Measurements from ENCODE around the gene COTL1.

COTL1 gene

DNA sequence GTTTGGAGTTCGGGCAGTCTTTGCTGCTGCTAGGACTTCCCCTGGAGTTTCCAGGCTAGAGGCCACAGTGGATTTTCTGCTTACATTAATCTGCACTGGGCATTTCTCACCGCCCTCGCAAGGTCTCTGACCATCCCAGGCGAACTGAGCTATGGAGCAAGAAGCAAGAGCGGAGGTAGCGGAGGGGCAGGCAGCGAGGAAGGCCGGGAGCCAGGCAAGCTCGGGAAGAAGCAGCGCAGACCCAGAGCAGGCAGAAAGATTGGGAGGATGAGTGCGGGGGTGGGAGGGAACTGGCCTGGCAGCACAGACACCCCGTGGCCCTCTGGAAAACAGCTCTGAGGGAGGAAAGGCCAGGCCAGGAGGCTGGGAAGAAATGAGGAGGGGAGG, 3.8 kb downstream of the COTL1 start:
- peak; percentile 38 to 75 for DNase-seq

DNA sequence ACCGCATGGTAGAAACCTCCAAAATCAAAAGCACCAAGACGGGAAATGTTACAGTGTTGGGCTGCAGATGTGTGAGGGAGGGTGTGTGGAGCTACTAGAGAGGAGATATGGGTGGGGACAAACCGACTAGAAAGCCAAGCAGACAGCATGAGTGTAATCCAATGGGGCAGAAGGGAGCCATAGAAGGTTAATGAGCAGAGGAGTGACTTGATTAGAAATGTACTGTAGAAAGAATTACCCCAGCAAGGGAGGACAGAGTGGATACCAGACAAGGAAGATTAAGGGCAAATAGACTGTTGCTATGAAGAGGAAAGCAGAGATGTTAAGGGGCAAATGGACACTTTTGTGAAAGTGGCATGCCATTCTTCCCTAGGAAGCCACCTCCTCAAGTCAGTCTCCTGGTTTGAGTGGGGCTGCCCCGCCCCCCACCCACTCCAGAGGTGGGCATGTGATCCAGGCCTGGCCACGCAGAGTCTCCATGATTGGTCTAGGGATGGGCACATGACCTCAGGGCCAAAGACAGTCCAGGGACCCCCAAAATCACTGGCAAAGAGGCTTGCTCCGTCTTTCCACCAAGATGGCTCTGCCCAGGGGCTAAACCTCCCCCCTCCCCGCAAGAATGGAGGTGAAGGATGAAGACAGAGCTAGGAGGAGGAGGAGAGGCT, 4.3 kb downstream of the COTL1 start:
- peak; percentile 59 to 88 for DNase-seq

GRCh38 chr16:84612686-84613085, 5.2 kb downstream of the COTL1 start:
- no peak for DNase-seq

GRCh38 chr16:84611041-84611440, 6.8 kb downstream of the COTL1 start:
- DNase-seq = peak; percentile 32 to 54

GRCh38 chr16:84610376-84610775, 7.5 kb downstream of the COTL1 start:
- no peak for DNase-seq

- no peak for DNase-seq
Measured at GRCh38 chr16:84609563-84610177, 8.2 kb downstream of the COTL1 start.

GRCh38 chr16:84608282-84608681, 9.6 kb downstream of the COTL1 start:
- no peak for DNase-seq

DNA sequence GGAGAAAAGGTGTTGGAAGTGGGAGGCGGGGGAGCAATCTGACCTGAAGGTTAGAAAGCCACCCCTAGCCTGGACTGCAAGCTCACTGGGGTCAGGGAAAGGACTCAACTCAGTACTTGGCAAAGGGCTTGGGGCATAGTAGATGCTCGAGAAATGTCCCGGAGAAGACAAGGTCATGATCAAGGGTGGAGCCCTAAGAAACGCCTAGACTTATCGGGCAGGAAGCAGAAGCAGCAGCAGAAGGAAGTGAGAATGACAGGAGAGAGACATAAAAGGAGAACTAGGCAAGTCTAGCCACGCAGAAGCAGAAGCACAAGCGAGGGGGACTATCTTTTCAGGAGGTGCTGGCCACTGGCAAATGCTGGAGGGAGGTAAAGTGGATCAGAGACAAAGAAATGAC, 10.2 kb downstream of the COTL1 start:
- DNase-seq = peak; percentile 81

- no peak for DNase-seq
Measured at GRCh38 chr16:84607061-84607460, 10.8 kb downstream of the COTL1 start.

GRCh38 chr16:84606081-84606875, 11.6 kb downstream of the COTL1 start:
- peak in 1 of 2 donors; percentile 51 for DNase-seq

DNA sequence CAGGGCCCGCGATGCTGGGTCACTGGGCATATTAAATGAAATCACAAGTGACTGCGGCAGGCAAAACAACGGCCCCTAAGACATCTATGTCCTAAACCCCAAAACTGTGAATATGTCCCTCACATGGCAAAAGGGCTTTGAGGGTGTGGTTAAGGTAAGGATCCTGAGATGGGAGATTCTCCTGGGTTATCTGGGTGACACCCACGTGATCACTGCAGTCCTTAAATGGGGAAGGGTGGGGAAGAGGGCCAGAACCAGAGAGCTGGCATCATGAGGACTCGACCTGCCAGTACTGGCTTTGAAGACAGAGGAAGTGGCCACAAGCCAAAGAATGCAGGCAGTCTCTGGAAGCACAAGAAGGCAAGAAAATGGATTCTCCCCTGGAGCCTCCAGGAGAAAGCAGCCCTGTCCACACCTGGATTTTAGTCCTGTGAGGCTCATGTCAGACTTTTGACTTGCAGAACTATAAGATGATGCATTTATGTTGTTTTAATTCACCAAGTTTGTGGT, 12.5 kb downstream of the COTL1 start:
- no peak for DNase-seq

DNA sequence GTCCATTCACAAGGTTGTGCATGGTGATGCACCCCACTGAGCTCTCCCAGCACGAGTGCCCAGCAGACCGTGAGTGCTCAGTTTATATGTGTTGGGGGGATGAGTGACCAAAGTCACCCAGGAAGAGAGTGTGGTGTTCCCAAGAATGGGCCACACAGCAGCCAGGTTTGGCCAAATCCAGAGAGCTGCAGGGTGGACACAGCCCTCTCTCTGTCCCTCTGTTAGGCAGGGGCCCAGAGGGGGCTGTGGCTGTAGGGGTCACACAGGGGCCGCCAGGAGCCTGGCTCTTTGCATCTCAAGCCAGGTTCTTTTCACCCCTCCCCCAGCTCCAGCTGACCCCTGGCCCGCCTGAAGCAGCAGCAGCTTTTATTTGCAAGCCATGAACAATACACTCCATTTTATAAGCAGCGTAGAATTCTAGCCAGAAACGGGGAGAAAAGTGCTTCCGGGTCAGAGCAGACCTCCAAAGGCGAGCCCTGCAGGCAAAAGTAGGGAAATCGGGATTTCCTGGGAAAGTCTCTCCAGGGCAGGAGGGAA, 13.3 kb downstream of the COTL1 start:
- no peak for DNase-seq

DNA sequence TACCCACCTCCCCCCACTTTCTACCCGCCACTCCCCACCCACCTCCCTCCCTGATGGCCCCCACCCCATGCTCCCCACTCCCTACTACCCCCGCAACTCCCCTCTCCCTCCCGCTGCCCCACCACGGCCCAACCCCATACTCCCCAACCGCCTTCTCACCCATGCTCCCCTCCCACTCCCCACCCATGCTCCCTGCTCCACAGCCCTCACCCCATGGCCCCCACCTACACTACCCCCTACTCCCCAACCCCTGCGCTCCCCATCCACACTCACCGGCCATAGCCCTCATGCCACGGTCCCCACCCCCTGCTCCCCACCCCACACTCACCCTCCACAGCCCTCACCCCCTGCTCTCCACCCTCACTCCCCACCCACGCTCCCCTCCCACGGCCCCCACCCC, 13.9 kb downstream of the COTL1 start:
- no peak for DNase-seq

- peak; percentile 94 for DNase-seq
Measured at GRCh38 chr16:84603140-84603816, 14.6 kb downstream of the COTL1 start.

- peak; percentile 72 to 80 for DNase-seq
Measured at GRCh38 chr16:84600343-84601229, 17.3 kb downstream of the COTL1 start.

GRCh38 chr16:84599521-84600202, 18.2 kb downstream of the COTL1 start:
- peak; percentile 95 to 97 for DNase-seq

DNA sequence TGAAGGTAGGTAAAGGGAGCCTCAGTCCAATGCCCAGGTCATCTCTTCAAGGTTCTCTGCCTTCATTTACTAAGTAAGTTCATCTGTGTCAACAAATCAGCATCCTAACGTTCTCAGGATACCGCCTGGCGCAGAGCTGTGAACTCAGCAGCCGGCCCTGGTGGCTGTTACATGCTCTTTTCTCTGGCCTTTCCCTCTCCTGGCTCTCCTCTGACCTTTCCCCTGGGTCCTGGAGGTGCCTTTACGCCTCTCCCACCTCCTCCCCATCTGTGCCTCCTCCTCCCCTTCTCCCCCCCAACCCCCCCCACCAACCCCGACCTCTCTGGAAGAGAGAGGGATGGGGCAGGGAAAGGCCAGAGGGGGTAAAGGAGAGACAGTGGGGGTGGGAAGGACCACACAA, 19.5 kb downstream of the COTL1 start:
- no peak for DNase-seq

DNA sequence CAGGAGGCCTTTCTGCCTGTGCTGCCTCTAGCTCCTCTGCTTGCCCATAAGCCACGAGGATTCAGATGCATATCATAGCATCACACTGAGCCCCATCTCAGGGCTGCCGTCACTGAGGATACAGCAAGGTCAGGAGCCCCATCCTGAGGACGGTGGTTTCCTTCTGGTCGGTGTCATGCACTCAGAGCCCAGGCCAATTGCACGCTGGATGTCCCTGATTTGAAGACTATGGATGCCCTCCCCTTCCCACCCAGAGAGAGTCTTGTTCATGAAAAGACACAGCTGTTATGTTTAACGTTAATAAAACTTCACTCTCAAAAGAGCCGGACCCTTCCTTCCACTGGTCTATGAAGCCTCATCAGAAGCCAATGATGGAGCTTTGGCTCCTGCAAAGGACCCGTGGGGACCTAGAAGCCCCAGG, 19.9 kb downstream of the COTL1 start:
- DNase-seq = no peak

DNA sequence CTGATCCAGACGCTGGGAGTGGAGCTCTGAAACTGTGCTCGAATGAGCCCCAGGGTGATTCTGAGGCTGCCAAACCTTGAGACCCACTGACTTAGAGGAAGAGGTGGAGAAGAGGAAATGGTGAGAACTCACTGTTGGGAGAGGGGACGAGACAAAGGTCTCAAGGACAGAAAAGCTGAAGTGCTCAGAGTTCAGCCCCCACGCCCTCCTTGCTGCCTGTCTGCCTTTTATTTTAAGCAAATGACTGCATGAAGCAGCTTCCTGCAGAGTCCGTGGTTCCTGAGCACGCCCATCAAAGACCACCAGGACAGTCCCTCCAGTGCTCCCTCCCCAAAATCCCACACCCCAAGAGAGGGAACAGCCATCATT, 20.4 kb downstream of the COTL1 start:
- DNase-seq = peak; percentile 89 to 92

GRCh38 chr16:84596801-84597527, 20.9 kb downstream of the COTL1 start:
- DNase-seq = no peak

Data from inflammatory macrophage (primary cell).